ENCODE results near the gene RASGEF1C. TPM values are rescaled to one million over a fixed set of nuclear protein-coding genes. Genes with fewer than 3 reads are reported as not detected.

Gene RASGEF1C
- total RNA-seq, result under 1 TPM in 2 of 4 donors, not detected in 2; 0.38 to 0.51 TPM

DNA sequence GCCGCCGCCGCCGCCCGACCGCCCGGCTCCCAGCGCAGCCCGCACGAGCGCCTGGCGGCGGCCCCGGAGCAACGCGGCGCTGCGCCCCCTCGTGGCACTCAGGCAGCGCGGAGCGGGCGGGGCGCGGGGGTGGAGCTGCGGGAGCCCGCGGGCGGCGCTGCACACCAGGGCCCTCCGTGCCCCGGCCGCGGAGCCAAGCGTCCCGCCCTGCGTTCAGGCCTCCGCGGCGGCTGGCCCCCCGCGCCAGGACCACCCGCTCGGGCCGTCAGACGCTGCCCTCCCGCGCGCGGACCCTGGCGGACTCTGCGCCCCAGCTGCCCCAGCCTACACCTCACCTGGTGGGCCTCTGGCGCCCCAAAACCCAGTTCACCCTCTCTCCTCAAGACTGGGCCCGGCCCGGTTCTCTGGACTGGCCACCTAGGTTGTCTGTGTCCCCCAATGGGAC lies at the start of gene RASGEF1C:
TSS of gene RASGEF1C (minus strand) at position 75 of the 445 bp plus-strand sequence. CDS start 71,159 bp downstream, outside the sequence.
- TF ChIP-seq, protein P1, sequence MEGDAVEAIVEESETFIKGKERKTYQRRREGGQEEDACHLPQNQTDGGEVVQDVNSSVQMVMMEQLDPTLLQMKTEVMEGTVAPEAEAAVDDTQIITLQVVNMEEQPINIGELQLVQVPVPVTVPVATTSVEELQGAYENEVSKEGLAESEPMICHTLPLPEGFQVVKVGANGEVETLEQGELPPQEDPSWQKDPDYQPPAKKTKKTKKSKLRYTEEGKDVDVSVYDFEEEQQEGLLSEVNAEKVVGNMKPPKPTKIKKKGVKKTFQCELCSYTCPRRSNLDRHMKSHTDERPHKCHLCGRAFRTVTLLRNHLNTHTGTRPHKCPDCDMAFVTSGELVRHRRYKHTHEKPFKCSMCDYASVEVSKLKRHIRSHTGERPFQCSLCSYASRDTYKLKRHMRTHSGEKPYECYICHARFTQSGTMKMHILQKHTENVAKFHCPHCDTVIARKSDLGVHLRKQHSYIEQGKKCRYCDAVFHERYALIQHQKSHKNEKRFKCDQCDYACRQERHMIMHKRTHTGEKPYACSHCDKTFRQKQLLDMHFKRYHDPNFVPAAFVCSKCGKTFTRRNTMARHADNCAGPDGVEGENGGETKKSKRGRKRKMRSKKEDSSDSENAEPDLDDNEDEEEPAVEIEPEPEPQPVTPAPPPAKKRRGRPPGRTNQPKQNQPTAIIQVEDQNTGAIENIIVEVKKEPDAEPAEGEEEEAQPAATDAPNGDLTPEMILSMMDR (IDR thresholded peaks at IDR 0.05; ENCODE audit: low read depth), result no peak

DNA sequence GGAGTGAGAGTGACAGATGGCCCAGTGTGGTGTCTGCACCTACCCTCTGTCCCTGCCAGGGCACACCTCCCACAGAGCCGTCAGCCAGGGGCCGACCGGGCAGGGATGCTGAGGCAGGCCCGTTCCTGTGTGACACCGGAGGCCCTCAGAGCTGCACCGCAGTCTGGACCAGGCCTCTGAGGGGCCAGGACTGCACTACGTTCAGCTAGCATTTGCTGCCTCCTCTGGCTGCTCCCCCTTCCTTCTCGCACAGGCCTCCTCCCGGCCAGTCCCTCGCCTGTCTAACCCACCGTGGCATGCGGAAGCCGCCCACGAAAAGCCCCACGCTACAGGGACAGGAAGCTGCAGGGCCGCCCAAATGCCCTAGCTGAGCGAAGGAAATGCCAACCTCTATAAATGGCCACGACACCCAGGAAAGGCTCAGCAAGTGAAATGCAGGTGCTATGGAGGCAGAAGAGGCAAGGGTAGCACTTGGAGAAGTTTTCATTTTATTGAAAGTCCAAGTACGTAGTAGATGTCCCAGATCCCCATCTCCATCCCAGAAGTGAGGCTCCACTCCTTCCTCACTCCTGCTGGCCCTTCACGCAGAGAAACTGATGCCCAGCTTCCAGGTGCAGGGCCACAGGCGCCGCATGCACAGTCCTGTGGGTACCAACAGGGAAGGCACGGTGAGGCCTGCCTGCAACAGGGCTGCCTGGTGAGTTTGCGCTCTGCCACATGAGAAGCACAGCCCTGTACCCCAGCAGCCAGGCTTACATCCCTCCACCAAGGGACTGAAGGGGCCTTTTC lies 44.2 kb upstream of the RASGEF1C start:
- TF ChIP-seq, protein P1 (IDR thresholded peaks at IDR 0.05; ENCODE audit: low read depth), result no peak

DNA sequence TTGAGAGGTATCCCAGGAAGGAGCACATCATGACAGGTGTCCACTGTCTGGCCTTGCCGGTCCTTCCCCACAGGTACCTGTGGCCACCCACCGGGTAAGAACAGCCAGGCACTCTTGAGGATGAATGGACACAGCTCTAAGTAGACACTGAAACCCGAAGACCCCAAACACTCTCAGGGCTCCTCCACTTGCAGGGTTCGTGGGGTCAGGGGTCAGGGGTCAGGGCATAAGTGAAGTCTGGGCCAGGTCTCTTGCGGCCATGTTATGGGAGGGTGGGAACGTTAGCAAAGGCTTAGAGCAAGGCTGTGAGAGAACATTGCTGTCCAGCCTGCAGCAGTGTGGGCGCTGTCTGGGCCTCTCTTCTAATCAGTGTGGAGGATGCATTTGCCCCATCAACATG lies 42.9 kb upstream of the RASGEF1C start:
- TF ChIP-seq, protein P1 (IDR thresholded peaks at IDR 0.05; ENCODE audit: low read depth), result no peak

DNA sequence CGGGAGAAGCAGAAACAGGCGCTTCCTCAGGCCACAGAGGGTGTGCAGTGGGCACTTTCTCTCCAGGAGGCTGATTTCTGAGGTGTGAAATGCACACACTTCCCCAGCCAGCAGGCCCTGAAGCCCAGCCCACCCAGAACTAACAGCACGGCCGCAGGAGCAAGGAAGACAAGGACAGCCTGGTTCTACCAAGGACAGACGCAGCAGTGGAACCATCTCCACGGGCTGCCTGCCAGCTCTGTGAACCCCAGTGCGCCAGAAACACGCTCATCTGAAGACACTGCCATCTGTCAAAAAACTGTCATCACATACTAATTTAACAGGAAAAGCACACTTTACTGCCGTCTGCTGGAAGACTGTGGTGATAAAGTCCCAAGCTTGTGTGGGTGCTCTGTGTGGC lies 42.1 kb upstream of the RASGEF1C start:
- TF ChIP-seq, protein P1 (IDR thresholded peaks at IDR 0.05; ENCODE audit: low read depth), result no peak

DNA sequence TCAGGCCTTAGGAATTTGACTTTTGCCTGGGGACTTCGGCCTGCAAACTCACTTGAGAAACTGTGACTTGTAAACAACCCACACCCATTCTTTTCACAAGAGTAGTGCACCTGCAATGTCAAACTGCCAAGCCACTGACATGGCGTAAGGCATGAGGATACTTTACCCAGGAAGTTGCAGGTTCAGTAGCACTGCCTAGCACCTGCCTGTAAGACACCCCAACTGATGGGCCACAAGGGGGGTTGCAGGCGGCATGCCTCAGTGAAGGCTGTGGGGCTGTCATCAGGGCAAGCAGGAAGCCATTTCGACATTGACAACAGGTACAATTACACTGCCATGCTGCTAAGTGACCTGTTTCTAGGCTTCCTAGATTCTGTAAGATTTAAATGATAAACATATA lies 41.3 kb upstream of the RASGEF1C start:
- TF ChIP-seq, protein P1 (IDR thresholded peaks at IDR 0.05; ENCODE audit: low read depth), result no peak

DNA sequence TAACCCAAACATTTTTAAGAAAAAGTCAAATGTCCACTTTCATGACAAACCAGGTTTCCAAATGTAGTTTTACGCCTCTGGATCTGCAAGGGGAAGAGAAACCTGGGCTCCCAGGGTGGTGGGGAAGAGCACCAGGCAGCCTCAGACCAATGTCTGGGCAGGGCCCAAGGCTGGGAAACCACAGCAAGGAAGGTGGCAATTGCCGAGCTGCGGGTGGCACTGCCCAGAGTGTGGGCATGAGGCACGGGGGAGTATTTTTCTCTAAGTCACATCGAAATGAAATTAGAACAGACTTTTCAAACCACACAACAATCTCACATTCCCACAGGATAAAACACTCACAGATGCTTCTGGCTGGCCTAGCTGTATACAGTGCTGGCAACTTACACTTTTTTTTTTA lies 32.6 kb upstream of the RASGEF1C start:
- TF ChIP-seq, protein P1 (IDR thresholded peaks at IDR 0.05; ENCODE audit: low read depth), result no peak

DNA sequence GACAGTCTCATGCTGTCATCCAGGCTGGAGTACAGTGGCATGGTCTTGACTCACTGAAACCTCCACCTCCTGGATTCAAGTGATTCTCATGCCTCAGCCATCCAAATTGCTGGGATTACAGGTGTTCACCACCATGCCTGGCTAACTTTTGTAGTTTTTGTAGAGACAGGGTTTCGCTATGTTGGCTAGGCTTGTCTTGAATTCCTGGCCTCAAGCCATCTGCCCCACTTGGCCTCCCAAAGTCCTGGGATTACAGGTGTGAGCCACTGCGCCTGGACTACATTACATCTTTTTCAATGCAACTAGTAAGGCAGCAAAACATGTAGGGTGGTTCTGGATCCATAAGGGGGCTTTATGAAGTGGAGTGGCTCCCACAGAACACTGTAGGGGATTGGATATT lies 29.6 kb upstream of the RASGEF1C start:
- TF ChIP-seq, protein P1 (IDR thresholded peaks at IDR 0.05; ENCODE audit: low read depth), result no peak

Data from subcutaneous adipose tissue (tissue), 4 donors.